Thyroid gland (tissue), 4 donors: Measurements from ENCODE around the gene PDE10A.

Source experiments
- POLR2A ChIP-seq, 2 donors: fragments of 450-650 bp; IDR thresholded peaks; one replicate each; pipeline ENCODE4 v1.6.1; 2017; ENCODE audit warnings: antibody characterized with exemption in 2 of 2, mild to moderate bottlenecking in 2 of 2, moderate library complexity in 1 of 2
- TF ChIP-seq, protein P1 (sequence below), 6 experiments: fragments of 200-600 bp in 3 of 6; fragments of 450-650 bp in 3 of 6; sonication (generic) in 3 of 6; IDR thresholded peaks; one replicate each; pipeline ENCODE4 v1.5.1; 2016 to 2019; ENCODE audit warnings: antibody characterized with exemption in 6 of 6, mild to moderate bottlenecking in 2 of 6, inconsistent platforms in 1 of 6, moderate library complexity in 1 of 6

DNA sequence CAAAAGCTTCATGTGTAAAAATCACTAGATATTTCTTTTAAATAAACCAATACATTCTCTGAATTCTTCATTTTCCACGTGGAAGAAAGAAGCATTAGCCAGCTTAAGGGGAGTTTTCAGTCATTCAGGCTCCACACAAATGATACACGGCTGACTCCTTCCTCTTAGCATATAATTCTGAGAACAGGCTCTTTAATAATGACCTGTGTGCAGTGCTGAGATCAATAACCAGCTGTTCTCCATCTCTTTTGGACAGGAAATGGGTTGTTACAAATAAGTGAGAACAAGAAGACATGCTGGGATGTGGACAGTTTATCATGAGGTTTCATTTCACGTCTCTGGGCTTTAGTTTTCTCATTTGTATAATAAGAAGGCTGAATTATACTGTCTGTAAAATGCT lies 206.8 kb downstream of the PDE10A start:
- TF ChIP-seq POLR2A (IDR thresholded peaks at IDR 0.05) = no peak
- TF ChIP-seq, protein P1, sequence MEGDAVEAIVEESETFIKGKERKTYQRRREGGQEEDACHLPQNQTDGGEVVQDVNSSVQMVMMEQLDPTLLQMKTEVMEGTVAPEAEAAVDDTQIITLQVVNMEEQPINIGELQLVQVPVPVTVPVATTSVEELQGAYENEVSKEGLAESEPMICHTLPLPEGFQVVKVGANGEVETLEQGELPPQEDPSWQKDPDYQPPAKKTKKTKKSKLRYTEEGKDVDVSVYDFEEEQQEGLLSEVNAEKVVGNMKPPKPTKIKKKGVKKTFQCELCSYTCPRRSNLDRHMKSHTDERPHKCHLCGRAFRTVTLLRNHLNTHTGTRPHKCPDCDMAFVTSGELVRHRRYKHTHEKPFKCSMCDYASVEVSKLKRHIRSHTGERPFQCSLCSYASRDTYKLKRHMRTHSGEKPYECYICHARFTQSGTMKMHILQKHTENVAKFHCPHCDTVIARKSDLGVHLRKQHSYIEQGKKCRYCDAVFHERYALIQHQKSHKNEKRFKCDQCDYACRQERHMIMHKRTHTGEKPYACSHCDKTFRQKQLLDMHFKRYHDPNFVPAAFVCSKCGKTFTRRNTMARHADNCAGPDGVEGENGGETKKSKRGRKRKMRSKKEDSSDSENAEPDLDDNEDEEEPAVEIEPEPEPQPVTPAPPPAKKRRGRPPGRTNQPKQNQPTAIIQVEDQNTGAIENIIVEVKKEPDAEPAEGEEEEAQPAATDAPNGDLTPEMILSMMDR (IDR thresholded peaks at IDR 0.05) = no peak
